Dedifferentiated amniotic fluid mesenchymal stem cell (primary cell): ENCODE results near the gene CELF6.
"Not testable (repeated sequence)": the region's sequence is repeated elsewhere in the genome, so short reads cannot be mapped to it uniquely, and the experiment has no call there.

Experiments used
- DNase-seq: peaks from one replicate; pipeline ENCODE4 v3.0.0-alpha.2; 2016; ENCODE audit errors: extremely low spot score

Gene CELF6

GRCh38 chr15:72315706-72316370 is 4.1 kb downstream of the CELF6 start:
- no peak for DNase-seq

- DNase-seq = no peak
Observed at GRCh38 chr15:72313881-72314280, 6.1 kb downstream of the CELF6 start.

GRCh38 chr15:72313448-72313840 is 6.5 kb downstream of the CELF6 start:
- no peak for DNase-seq

GRCh38 chr15:72312605-72313447 is 7.1 kb downstream of the CELF6 start:
- peak; percentile 57 for DNase-seq

GRCh38 chr15:72307026-72307425 is 12.9 kb downstream of the CELF6 start:
- DNase-seq = no peak

GRCh38 chr15:72306211-72306785 is 13.7 kb downstream of the CELF6 start:
- DNase-seq = no peak

- DNase-seq = no peak
Observed at GRCh38 chr15:72304596-72304995, 15.4 kb downstream of the CELF6 start.

- DNase-seq = no peak
Observed at GRCh38 chr15:72302955-72303354, 17.0 kb downstream of the CELF6 start.

- no peak for DNase-seq
Observed at GRCh38 chr15:72289597-72290325, 30.2 kb downstream of the CELF6 start.

- no peak for DNase-seq
Observed at GRCh38 chr15:72288796-72289596, 31.0 kb downstream of the CELF6 start.

- no peak for DNase-seq
Observed at GRCh38 chr15:72285927-72286516, 33.9 kb downstream of the CELF6 start.

- DNase-seq = no peak
Observed at GRCh38 chr15:72285402-72285801, 34.6 kb downstream of the CELF6 start.

GRCh38 chr15:72284781-72285180 is 35.2 kb downstream of the CELF6 start:
- no peak for DNase-seq

- no peak for DNase-seq
Observed at GRCh38 chr15:72281713-72282112, 38.2 kb downstream of the CELF6 start.

- DNase-seq = no peak
Observed at GRCh38 chr15:72280751-72281150, 39.2 kb downstream of the CELF6 start.

GRCh38 chr15:72278737-72279136 is 41.2 kb downstream of the CELF6 start:
- no peak for DNase-seq

GRCh38 chr15:72276326-72276700 is 43.6 kb downstream of the CELF6 start:
- DNase-seq = no peak

- DNase-seq = not testable (repeated sequence)
Observed at GRCh38 chr15:72275635-72276325, 44.2 kb downstream of the CELF6 start.

GRCh38 chr15:72272997-72273352 is 47.0 kb downstream of the CELF6 start:
- DNase-seq = no peak

- peak; percentile 96 for DNase-seq
Observed at GRCh38 chr15:72272213-72272996, 47.6 kb downstream of the CELF6 start, which contains the start of gene PARP6. PARP6 (minus strand) TSS chr15:72272554; CDS start chr15:72267477, 5,077 bp downstream.
